ENCODE results near the gene PDCL3. TPM values are rescaled to one million over a fixed set of nuclear protein-coding genes. Genes with fewer than 3 reads are reported as not detected.

The PDCL3 gene
- total RNA-seq, 1 experiment from 2014 or later, result 22.1 TPM

DNA sequence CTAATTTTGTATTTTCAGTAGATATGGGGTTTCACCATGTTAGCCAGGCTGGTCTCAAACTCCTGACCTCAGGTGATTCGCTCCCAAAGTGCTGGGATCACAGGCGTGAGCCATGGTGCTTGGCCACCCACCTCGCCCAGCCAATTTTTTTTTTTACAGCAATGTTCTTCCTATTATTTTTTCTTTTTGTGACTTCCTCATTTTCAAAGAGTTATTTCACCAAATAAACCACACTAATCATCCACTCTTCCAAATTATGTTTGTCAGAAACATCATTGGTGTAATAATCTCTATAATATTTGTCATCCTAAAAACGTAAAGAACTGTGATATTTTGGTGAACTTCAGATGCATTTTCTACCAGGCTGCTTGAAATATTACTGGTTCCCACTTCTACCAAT, 16.3 kb upstream of the PDCL3 start:
- Mint-ChIP-seq H3K36me3 (peaks cover 16% of the 10 kb centered on the region), H3K27ac (no peak overlapping the region), H3K27me3 (ENCODE audit: low read depth) (no peaks in the 10 kb centered on the region), H3K9me3 (peaks cover 32% of the 10 kb centered on the region), H3K4me1 (peaks cover 13% of the 10 kb centered on the region), H3K4me3 (no peak overlapping the region)
- POLR2A ChIA-PET, result no interaction called here
- CTCF ChIA-PET, result interaction anchor here (0.6 kb wide), 1 partner anchor 52 kb away, joined by 4 read pairs; no protein-coding TSS in a partner anchor
- TF ChIP-seq PRRX2 (CRISPR knock-in tag; IDR thresholded peaks at IDR 0.05) (no peak), SOX15 (CRISPR knock-in tag; IDR thresholded peaks at IDR 0.05) (no peak), RELA (CRISPR knock-in tag; IDR thresholded peaks at IDR 0.05; ENCODE audit: borderline replicate concordance) (no peak), KAT7 (CRISPR knock-in tag; IDR thresholded peaks at IDR 0.05; ENCODE audit: borderline replicate concordance) (no peak), SP1 (CRISPR knock-in tag; conservative IDR thresholded peaks at IDR 0.05) (no peak), NR1H2 (CRISPR knock-in tag; IDR thresholded peaks at IDR 0.05) (no peak), ETV6 (CRISPR knock-in tag; IDR thresholded peaks at IDR 0.05) (no peak), ZNF671 (CRISPR knock-in tag; IDR thresholded peaks at IDR 0.05) (no peak), ELF4 (CRISPR knock-in tag; IDR thresholded peaks at IDR 0.05; ENCODE audit: low read depth) (no peak), EMX1 (CRISPR knock-in tag; IDR thresholded peaks at IDR 0.05) (no peak), RORB (CRISPR knock-in tag; IDR thresholded peaks at IDR 0.05) (no peak)
- TF ChIP-seq, protein P1, sequence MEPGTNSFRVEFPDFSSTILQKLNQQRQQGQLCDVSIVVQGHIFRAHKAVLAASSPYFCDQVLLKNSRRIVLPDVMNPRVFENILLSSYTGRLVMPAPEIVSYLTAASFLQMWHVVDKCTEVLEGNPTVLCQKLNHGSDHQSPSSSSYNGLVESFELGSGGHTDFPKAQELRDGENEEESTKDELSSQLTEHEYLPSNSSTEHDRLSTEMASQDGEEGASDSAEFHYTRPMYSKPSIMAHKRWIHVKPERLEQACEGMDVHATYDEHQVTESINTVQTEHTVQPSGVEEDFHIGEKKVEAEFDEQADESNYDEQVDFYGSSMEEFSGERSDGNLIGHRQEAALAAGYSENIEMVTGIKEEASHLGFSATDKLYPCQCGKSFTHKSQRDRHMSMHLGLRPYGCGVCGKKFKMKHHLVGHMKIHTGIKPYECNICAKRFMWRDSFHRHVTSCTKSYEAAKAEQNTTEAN (CRISPR knock-in tag; IDR thresholded peaks at IDR 0.05), result no peak
- TF ChIP-seq, protein P2, sequence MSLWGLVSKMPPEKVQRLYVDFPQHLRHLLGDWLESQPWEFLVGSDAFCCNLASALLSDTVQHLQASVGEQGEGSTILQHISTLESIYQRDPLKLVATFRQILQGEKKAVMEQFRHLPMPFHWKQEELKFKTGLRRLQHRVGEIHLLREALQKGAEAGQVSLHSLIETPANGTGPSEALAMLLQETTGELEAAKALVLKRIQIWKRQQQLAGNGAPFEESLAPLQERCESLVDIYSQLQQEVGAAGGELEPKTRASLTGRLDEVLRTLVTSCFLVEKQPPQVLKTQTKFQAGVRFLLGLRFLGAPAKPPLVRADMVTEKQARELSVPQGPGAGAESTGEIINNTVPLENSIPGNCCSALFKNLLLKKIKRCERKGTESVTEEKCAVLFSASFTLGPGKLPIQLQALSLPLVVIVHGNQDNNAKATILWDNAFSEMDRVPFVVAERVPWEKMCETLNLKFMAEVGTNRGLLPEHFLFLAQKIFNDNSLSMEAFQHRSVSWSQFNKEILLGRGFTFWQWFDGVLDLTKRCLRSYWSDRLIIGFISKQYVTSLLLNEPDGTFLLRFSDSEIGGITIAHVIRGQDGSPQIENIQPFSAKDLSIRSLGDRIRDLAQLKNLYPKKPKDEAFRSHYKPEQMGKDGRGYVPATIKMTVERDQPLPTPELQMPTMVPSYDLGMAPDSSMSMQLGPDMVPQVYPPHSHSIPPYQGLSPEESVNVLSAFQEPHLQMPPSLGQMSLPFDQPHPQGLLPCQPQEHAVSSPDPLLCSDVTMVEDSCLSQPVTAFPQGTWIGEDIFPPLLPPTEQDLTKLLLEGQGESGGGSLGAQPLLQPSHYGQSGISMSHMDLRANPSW (CRISPR knock-in tag; conservative IDR thresholded peaks at IDR 0.05; ENCODE audit: low read depth), result no peak
- TF ChIP-seq, protein P3, sequence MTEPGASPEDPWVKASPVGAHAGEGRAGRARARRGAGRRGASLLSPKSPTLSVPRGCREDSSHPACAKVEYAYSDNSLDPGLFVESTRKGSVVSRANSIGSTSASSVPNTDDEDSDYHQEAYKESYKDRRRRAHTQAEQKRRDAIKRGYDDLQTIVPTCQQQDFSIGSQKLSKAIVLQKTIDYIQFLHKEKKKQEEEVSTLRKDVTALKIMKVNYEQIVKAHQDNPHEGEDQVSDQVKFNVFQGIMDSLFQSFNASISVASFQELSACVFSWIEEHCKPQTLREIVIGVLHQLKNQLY (CRISPR knock-in tag; IDR thresholded peaks at IDR 0.05), result no peak
- TF ChIP-seq, protein P4, sequence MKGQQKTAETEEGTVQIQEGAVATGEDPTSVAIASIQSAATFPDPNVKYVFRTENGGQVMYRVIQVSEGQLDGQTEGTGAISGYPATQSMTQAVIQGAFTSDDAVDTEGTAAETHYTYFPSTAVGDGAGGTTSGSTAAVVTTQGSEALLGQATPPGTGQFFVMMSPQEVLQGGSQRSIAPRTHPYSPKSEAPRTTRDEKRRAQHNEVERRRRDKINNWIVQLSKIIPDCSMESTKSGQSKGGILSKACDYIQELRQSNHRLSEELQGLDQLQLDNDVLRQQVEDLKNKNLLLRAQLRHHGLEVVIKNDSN (CRISPR knock-in tag; IDR thresholded peaks at IDR 0.05), result no peak
- TF ChIP-seq, protein P5, sequence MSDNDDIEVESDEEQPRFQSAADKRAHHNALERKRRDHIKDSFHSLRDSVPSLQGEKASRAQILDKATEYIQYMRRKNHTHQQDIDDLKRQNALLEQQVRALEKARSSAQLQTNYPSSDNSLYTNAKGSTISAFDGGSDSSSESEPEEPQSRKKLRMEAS (CRISPR knock-in tag; IDR thresholded peaks at IDR 0.05), result no peak
- TF ChIP-seq, protein P6, sequence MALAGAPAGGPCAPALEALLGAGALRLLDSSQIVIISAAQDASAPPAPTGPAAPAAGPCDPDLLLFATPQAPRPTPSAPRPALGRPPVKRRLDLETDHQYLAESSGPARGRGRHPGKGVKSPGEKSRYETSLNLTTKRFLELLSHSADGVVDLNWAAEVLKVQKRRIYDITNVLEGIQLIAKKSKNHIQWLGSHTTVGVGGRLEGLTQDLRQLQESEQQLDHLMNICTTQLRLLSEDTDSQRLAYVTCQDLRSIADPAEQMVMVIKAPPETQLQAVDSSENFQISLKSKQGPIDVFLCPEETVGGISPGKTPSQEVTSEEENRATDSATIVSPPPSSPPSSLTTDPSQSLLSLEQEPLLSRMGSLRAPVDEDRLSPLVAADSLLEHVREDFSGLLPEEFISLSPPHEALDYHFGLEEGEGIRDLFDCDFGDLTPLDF (CRISPR knock-in tag; IDR thresholded peaks at IDR 0.05), result no peak
- TF ChIP-seq, protein P7, sequence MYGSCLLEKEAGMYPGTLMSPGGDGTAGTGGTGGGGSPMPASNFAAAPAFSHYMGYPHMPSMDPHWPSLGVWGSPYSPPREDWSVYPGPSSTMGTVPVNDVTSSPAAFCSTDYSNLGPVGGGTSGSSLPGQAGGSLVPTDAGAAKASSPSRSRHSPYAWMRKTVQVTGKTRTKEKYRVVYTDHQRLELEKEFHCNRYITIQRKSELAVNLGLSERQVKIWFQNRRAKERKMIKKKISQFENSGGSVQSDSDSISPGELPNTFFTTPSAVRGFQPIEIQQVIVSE (CRISPR knock-in tag; IDR thresholded peaks at IDR 0.05; ENCODE audit: borderline replicate concordance), result no peak
- no peak for ATAC-seq
- no peak for DNase-seq (ENCODE audit: low spot score)

DNA sequence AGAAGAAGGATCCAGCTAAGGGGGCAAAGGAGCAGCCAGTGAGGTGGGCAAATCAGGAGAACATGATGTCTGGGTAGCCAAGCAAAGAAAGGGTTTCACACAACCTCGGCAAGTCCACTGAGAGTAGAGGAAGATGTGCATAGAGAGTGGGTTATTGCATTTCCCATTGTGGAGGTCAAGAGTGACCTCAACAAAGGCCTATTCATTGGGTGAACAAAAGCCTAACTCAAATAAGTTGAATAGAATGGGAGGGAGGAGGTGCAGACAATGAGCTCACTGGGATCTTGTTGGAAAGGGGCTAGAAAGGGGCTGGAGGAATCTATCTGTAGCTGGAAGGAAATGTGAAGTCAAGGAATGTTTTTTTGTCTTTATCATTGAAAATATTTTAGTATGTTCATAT, 14.0 kb upstream of the PDCL3 start:
- H3K36me3 Mint-ChIP-seq, result peaks cover 6% of the 10 kb centered on the region
- peaks cover 15% of the 10 kb centered on the region for H3K9me3 Mint-ChIP-seq
- ChIA-PET CTCF (interaction anchor here (1.2 kb wide), 2 partner anchors 66 to 168 kb away, joined by 3 to 4 read pairs; no protein-coding TSS in a partner anchor), POLR2A (no interaction called here)
- ATAC-seq (no peak), DNase-seq (ENCODE audit: low spot score) (no peak)
- no peak overlapping the region for H3K27ac Mint-ChIP-seq
- no peaks in the 10 kb centered on the region for H3K27me3 Mint-ChIP-seq (ENCODE audit: low read depth)
- H3K4me3 Mint-ChIP-seq, result no peak overlapping the region
- peaks cover 13% of the 10 kb centered on the region for H3K4me1 Mint-ChIP-seq
- no peak for TF ChIP-seq MYBL2 (CRISPR knock-in tag; IDR thresholded peaks at IDR 0.05)
- TF ChIP-seq, protein P8, sequence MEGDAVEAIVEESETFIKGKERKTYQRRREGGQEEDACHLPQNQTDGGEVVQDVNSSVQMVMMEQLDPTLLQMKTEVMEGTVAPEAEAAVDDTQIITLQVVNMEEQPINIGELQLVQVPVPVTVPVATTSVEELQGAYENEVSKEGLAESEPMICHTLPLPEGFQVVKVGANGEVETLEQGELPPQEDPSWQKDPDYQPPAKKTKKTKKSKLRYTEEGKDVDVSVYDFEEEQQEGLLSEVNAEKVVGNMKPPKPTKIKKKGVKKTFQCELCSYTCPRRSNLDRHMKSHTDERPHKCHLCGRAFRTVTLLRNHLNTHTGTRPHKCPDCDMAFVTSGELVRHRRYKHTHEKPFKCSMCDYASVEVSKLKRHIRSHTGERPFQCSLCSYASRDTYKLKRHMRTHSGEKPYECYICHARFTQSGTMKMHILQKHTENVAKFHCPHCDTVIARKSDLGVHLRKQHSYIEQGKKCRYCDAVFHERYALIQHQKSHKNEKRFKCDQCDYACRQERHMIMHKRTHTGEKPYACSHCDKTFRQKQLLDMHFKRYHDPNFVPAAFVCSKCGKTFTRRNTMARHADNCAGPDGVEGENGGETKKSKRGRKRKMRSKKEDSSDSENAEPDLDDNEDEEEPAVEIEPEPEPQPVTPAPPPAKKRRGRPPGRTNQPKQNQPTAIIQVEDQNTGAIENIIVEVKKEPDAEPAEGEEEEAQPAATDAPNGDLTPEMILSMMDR (IDR thresholded peaks at IDR 0.05), result no peak
- TF ChIP-seq, protein P9, sequence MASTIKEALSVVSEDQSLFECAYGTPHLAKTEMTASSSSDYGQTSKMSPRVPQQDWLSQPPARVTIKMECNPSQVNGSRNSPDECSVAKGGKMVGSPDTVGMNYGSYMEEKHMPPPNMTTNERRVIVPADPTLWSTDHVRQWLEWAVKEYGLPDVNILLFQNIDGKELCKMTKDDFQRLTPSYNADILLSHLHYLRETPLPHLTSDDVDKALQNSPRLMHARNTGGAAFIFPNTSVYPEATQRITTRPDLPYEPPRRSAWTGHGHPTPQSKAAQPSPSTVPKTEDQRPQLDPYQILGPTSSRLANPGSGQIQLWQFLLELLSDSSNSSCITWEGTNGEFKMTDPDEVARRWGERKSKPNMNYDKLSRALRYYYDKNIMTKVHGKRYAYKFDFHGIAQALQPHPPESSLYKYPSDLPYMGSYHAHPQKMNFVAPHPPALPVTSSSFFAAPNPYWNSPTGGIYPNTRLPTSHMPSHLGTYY (CRISPR knock-in tag; IDR thresholded peaks at IDR 0.05), result no peak
- TF ChIP-seq TEAD1 (CRISPR knock-in tag; IDR thresholded peaks at IDR 0.05), result no peak
- TF ChIP-seq GABPB1 (CRISPR knock-in tag; IDR thresholded peaks at IDR 0.05), result no peak
- no peak for TF ChIP-seq PRRX2 (CRISPR knock-in tag; IDR thresholded peaks at IDR 0.05)
